Esophagus mucosa (tissue), 1 donor: Measurements from ENCODE around the gene PCTP. TPM values are rescaled to one million over a fixed set of nuclear protein-coding genes. Genes with fewer than 3 reads are reported as not detected.

ENCODE experiments used
- ATAC-seq: fragments of 200-7000 bp; cut with Tn5 transposase; one replicate; pipeline ENCODE4 v1.9.1; 2020
- total RNA-seq: library from RNA; stranded (reverse); gene quantifications from one replicate; pipeline ENCODE4 v1.2.4, GENCODE V29; 2023
- donor health status: DM: yes; HTN: yes; CAD: no.

The PCTP gene
- total RNA-seq, 1 donor from 2014 or later = 9.1 TPM

GRCh38 chr17:55727920-55728319 lies 22.9 kb upstream of the PCTP start:
- ATAC-seq = no peak

GRCh38 chr17:55728361-55728760 lies 22.5 kb upstream of the PCTP start:
- no peak for ATAC-seq

- ATAC-seq = no peak
Measured at GRCh38 chr17:55728833-55729232, 22.0 kb upstream of the PCTP start.

- ATAC-seq = no peak
Measured at GRCh38 chr17:55729484-55729883, 21.4 kb upstream of the PCTP start.

- no peak for ATAC-seq
Measured at GRCh38 chr17:55730380-55730779, 20.5 kb upstream of the PCTP start.

GRCh38 chr17:55730808-55731207 lies 20.0 kb upstream of the PCTP start:
- ATAC-seq = no peak

GRCh38 chr17:55731586-55732250 lies 19.1 kb upstream of the PCTP start:
- ATAC-seq = no peak

- no peak for ATAC-seq
Measured at GRCh38 chr17:55734128-55734781, 16.6 kb upstream of the PCTP start.

- no peak for ATAC-seq
Measured at GRCh38 chr17:55735731-55736405, 15.0 kb upstream of the PCTP start.

GRCh38 chr17:55737976-55738501 lies 12.8 kb upstream of the PCTP start:
- no peak for ATAC-seq

GRCh38 chr17:55740511-55741355 lies 10.1 kb upstream of the PCTP start:
- ATAC-seq = no peak

- no peak for ATAC-seq
Measured at GRCh38 chr17:55741356-55741700, 9.5 kb upstream of the PCTP start.

- ATAC-seq = no peak
Measured at GRCh38 chr17:55742272-55743102, 8.4 kb upstream of the PCTP start.

- no peak for ATAC-seq
Measured at GRCh38 chr17:55743103-55743679, 7.7 kb upstream of the PCTP start.

GRCh38 chr17:55745258-55745657 lies 5.6 kb upstream of the PCTP start:
- ATAC-seq = no peak

GRCh38 chr17:55746466-55746865 lies 4.4 kb upstream of the PCTP start:
- no peak for ATAC-seq

- no peak for ATAC-seq
Measured at GRCh38 chr17:55747209-55747608, 3.6 kb upstream of the PCTP start.

- no peak for ATAC-seq
Measured at GRCh38 chr17:55748841-55749240, 2.0 kb upstream of the PCTP start.

GRCh38 chr17:55749985-55750384 lies 866 bp upstream of the PCTP start:
- no peak for ATAC-seq

GRCh38 chr17:55751720-55752250 lies 934 bp downstream of the PCTP start:
- no peak for ATAC-seq

- ATAC-seq = no peak
Measured at GRCh38 chr17:55756689-55757088, 5.8 kb downstream of the PCTP start.
